ENCODE measurements around the gene FEM1A. TPM values are rescaled to one million over a fixed set of nuclear protein-coding genes. Genes with fewer than 3 reads are reported as not detected.

The FEM1A gene
- polyA plus RNA-seq, 1 of the 3 experiments (the other 2 are of a cell fraction) = 4.8 TPM

DNA sequence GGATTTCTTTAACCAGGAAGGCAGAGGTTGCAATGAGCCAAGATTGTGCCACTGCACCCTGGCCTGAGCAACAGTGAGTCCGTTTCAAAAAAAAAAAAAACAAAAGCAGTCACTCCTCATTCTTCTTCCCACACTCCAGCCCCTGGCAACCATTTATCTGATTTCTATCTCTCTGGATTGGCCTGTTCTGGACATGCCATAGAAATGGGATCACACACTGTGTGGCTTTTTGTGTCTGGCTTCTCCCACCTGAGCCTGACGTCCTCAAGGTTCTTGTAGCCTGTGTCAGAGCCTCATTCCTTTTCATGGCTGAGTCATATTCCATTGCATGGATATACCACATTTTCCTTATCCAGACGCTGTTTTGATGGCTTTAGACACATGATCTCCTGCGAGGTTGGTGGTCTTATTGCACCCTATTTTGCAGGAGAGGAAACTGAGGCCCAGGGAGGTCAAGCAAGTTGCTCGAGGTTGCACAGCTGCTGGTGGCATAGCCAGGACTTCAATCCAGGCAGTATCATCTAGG, 15.8 kb upstream of the FEM1A start:
- Histone ChIP-seq H2AFZ (ENCODE audit: low read depth) (no peak overlapping the region), H3K79me2 (ENCODE audit: insufficient read depth) (no peaks in the 10 kb centered on the region), H3K4me3 (ENCODE audit: low read depth in 2 of 2, low read length in 1 of 2) (no peak overlapping the region), H3K27ac (ENCODE audit: low read depth in 2 of 2, low read length in 1 of 2) (no peak overlapping the region), H3K4me2 (no peak overlapping the region), H3K9me2 (no peaks in the 10 kb centered on the region), H3K9me3 (no peaks in the 10 kb centered on the region), H3K36me3 (replicated peaks in 1 of 2; ENCODE audit: control insufficient read depth in 1 of 2, insufficient read depth in 2 of 2, low read length in 1 of 2) (no peaks in the 10 kb centered on the region), H4K20me1 (ENCODE audit: insufficient read depth) (no peaks in the 10 kb centered on the region), H3K9ac (no peak overlapping the region), H3K27me3 (ENCODE audit: insufficient read depth) (no peaks in the 10 kb centered on the region), H3F3A (replicated peaks; ENCODE audit: insufficient read depth) (no peaks in the 10 kb centered on the region), H3K4me1 (ENCODE audit: control insufficient read depth in 1 of 2, insufficient read depth in 2 of 2, low read depth in 1 of 2, low read length in 1 of 2) (peaks cover 0 to 18% of the 10 kb centered on the region in 2 experiments; a peak in 1 of 4 replicates)
- no peak for DNase-seq
- WGBS (ENCODE audit: low lambda C conversion rate) = 23% methylated on average over 5 of the region's 5 CpGs
- POLR2A ChIA-PET = no interaction called here
- CTCF ChIA-PET = interaction anchor here (3.0 to 5.6 kb wide), 2 partner anchors 15 to 43 kb away, joined by 20 to 22 read pairs; partner anchors contain the start of gene FEM1A
- TF ChIP-seq, protein P1, sequence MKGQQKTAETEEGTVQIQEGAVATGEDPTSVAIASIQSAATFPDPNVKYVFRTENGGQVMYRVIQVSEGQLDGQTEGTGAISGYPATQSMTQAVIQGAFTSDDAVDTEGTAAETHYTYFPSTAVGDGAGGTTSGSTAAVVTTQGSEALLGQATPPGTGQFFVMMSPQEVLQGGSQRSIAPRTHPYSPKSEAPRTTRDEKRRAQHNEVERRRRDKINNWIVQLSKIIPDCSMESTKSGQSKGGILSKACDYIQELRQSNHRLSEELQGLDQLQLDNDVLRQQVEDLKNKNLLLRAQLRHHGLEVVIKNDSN (IDR thresholded peaks at IDR 0.05; ENCODE audit: borderline replicate concordance, low read depth) = no peak
- TF ChIP-seq TCF12 (IDR thresholded peaks at IDR 0.05) (no peak), TEAD4 (IDR thresholded peaks at IDR 0.05; ENCODE audit: borderline replicate concordance, insufficient read depth) (no peak), CHD2 (IDR thresholded peaks at IDR 0.05; ENCODE audit: low read length, partially characterized antibody) (no peak), YY1 (IDR thresholded peaks at IDR 0.05; ENCODE audit: low read depth) (no peak), EP300 (IDR thresholded peaks at IDR 0.05; ENCODE audit: borderline replicate concordance in 1 of 2, low read depth in 1 of 2, low read length in 1 of 2) (no peak), ELF1 (IDR thresholded peaks at IDR 0.05) (no peak), GATA2 (CRISPR knock-in tag; IDR thresholded peaks at IDR 0.05) (no peak), MXI1 (IDR thresholded peaks at IDR 0.05; ENCODE audit: low read depth, low read length) (no peak), RXRA (IDR thresholded peaks at IDR 0.05; ENCODE audit: borderline replicate concordance, low read depth) (no peak), FOSL2 (IDR thresholded peaks at IDR 0.05; ENCODE audit: borderline replicate concordance, low read depth) (no peak)
- TF ChIP-seq, protein P2, sequence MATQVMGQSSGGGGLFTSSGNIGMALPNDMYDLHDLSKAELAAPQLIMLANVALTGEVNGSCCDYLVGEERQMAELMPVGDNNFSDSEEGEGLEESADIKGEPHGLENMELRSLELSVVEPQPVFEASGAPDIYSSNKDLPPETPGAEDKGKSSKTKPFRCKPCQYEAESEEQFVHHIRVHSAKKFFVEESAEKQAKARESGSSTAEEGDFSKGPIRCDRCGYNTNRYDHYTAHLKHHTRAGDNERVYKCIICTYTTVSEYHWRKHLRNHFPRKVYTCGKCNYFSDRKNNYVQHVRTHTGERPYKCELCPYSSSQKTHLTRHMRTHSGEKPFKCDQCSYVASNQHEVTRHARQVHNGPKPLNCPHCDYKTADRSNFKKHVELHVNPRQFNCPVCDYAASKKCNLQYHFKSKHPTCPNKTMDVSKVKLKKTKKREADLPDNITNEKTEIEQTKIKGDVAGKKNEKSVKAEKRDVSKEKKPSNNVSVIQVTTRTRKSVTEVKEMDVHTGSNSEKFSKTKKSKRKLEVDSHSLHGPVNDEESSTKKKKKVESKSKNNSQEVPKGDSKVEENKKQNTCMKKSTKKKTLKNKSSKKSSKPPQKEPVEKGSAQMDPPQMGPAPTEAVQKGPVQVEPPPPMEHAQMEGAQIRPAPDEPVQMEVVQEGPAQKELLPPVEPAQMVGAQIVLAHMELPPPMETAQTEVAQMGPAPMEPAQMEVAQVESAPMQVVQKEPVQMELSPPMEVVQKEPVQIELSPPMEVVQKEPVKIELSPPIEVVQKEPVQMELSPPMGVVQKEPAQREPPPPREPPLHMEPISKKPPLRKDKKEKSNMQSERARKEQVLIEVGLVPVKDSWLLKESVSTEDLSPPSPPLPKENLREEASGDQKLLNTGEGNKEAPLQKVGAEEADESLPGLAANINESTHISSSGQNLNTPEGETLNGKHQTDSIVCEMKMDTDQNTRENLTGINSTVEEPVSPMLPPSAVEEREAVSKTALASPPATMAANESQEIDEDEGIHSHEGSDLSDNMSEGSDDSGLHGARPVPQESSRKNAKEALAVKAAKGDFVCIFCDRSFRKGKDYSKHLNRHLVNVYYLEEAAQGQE (IDR thresholded peaks at IDR 0.05; ENCODE audit: low read depth, low read length) = no peak
- TF ChIP-seq, protein P3, sequence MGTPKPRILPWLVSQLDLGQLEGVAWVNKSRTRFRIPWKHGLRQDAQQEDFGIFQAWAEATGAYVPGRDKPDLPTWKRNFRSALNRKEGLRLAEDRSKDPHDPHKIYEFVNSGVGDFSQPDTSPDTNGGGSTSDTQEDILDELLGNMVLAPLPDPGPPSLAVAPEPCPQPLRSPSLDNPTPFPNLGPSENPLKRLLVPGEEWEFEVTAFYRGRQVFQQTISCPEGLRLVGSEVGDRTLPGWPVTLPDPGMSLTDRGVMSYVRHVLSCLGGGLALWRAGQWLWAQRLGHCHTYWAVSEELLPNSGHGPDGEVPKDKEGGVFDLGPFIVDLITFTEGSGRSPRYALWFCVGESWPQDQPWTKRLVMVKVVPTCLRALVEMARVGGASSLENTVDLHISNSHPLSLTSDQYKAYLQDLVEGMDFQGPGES (IDR thresholded peaks at IDR 0.05; ENCODE audit: low read depth, low read length) = no peak
- TF ChIP-seq, protein P4, sequence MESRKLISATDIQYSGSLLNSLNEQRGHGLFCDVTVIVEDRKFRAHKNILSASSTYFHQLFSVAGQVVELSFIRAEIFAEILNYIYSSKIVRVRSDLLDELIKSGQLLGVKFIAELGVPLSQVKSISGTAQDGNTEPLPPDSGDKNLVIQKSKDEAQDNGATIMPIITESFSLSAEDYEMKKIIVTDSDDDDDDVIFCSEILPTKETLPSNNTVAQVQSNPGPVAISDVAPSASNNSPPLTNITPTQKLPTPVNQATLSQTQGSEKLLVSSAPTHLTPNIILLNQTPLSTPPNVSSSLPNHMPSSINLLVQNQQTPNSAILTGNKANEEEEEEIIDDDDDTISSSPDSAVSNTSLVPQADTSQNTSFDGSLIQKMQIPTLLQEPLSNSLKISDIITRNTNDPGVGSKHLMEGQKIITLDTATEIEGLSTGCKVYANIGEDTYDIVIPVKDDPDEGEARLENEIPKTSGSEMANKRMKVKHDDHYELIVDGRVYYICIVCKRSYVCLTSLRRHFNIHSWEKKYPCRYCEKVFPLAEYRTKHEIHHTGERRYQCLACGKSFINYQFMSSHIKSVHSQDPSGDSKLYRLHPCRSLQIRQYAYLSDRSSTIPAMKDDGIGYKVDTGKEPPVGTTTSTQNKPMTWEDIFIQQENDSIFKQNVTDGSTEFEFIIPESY (IDR thresholded peaks at IDR 0.05; ENCODE audit: borderline replicate concordance, low read depth) = no peak
- TF ChIP-seq, protein P5, sequence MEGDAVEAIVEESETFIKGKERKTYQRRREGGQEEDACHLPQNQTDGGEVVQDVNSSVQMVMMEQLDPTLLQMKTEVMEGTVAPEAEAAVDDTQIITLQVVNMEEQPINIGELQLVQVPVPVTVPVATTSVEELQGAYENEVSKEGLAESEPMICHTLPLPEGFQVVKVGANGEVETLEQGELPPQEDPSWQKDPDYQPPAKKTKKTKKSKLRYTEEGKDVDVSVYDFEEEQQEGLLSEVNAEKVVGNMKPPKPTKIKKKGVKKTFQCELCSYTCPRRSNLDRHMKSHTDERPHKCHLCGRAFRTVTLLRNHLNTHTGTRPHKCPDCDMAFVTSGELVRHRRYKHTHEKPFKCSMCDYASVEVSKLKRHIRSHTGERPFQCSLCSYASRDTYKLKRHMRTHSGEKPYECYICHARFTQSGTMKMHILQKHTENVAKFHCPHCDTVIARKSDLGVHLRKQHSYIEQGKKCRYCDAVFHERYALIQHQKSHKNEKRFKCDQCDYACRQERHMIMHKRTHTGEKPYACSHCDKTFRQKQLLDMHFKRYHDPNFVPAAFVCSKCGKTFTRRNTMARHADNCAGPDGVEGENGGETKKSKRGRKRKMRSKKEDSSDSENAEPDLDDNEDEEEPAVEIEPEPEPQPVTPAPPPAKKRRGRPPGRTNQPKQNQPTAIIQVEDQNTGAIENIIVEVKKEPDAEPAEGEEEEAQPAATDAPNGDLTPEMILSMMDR (IDR thresholded peaks at IDR 0.05) = no peak

All from SK-N-SH (cell line).